GM12878 (cell line): Measurements from ENCODE around the gene PSMB1.

ENCODE experiments used
- CBX5 ChIP-seq: sonication (generic); IDR thresholded peaks from 2 replicates; pipeline ENCODE4 v1.6.1; 2016; ENCODE audit warnings: low read depth, moderate library complexity, mild to moderate bottlenecking, inconsistent platforms
- FOXM1 ChIP-seq: IDR thresholded peaks from 2 replicates; pipeline ENCODE4 v1.6.1; 2012; ENCODE audit warnings: low read depth, mild to moderate bottlenecking, inconsistent platforms, low read length, moderate library complexity
- NBN ChIP-seq: fragments of 450-650 bp; IDR thresholded peaks from 2 replicates; pipeline ENCODE4 v1.6.1; 2016

- TF ChIP-seq FOXM1, result no peak
- TF ChIP-seq CBX5, result no peak
- TF ChIP-seq NBN, result no peak
Measured at GRCh38 chr6:170561555-170561954, 8.4 kb upstream of the PSMB1 start.
